ENCODE measurements around the gene ASCL5. TPM values are rescaled to one million over a fixed set of nuclear protein-coding genes. Genes with fewer than 3 reads are reported as not detected.

Gene ASCL5
- total and polyA plus RNA-seq, 4 donors, result 0.01 to 0.25 (median 0.14) TPM; not detected in 1

- DNase-seq, result no peak
- TF ChIP-seq CTCF (IDR thresholded peaks at IDR 0.05; ENCODE audit: control extremely low read depth, extremely low read depth), result no peak
- H3K36me3 ChIP-seq (ENCODE audit: control insufficient read depth in 4 of 4, insufficient read depth in 4 of 4, low read length in 4 of 4), result no peaks in the 10 kb centered on the region
- peaks cover 0 to 33% (median 3%) of the 10 kb centered on the region in 5 donors for H3K4me1 ChIP-seq (ENCODE audit: control insufficient read depth in 5 of 5, insufficient read depth in 5 of 5, low read length in 5 of 5)
- no peak overlapping the region for H3K9ac ChIP-seq (ENCODE audit: insufficient read depth in 1 of 2, low read length in 2 of 2)
- WGBS, 2 donors, result 91 to 92% methylated on average over 5 of the region's 5 CpGs
- H3K27me3 ChIP-seq (ENCODE audit: control insufficient read depth in 3 of 3, insufficient read depth in 3 of 3, low read length in 2 of 3), result no peaks in the 10 kb centered on the region
- no peak overlapping the region for H3K27ac ChIP-seq (ENCODE audit: low read depth in 1 of 2, low read length in 1 of 2)
- ATAC-seq (ENCODE audit: insufficient read depth, low FRiP score), result no peak
- no peaks in the 10 kb centered on the region for H3K9me3 ChIP-seq (ENCODE audit: control insufficient read depth in 4 of 4, insufficient read depth in 3 of 4, low read length in 3 of 4)
- H3K4me3 ChIP-seq, result no peak overlapping the region
These were observed 37.4 kb downstream of the ASCL5 start for GRCh38 chr1:201089596-201089995.

GRCh38 chr1:201088901-201089525, 38.0 kb downstream of the ASCL5 start:
- DNase-seq (no peak), ATAC-seq (ENCODE audit: insufficient read depth, low FRiP score) (no peak)
- Histone ChIP-seq H3K27ac (ENCODE audit: low read depth in 1 of 2, low read length in 1 of 2) (no peak overlapping the region), H3K27me3 (ENCODE audit: control insufficient read depth in 3 of 3, insufficient read depth in 3 of 3, low read length in 2 of 3) (no peaks in the 10 kb centered on the region), H3K9ac (ENCODE audit: insufficient read depth in 1 of 2, low read length in 2 of 2) (no peak overlapping the region), H3K9me3 (ENCODE audit: control insufficient read depth in 4 of 4, insufficient read depth in 3 of 4, low read length in 3 of 4) (no peaks in the 10 kb centered on the region), H3K36me3 (ENCODE audit: control insufficient read depth in 4 of 4, insufficient read depth in 4 of 4, low read length in 4 of 4) (no peaks in the 10 kb centered on the region), H3K4me1 (ENCODE audit: control insufficient read depth in 5 of 5, insufficient read depth in 5 of 5, low read length in 5 of 5) (peaks cover 0 to 34% (median 3%) of the 10 kb centered on the region in 5 donors), H3K4me3 (no peak overlapping the region)
- no peak for TF ChIP-seq CTCF (IDR thresholded peaks at IDR 0.05; ENCODE audit: control extremely low read depth, extremely low read depth)
- 94 to 96% methylated on average over 19 of the region's 19 CpGs for WGBS, 2 donors

DNA sequence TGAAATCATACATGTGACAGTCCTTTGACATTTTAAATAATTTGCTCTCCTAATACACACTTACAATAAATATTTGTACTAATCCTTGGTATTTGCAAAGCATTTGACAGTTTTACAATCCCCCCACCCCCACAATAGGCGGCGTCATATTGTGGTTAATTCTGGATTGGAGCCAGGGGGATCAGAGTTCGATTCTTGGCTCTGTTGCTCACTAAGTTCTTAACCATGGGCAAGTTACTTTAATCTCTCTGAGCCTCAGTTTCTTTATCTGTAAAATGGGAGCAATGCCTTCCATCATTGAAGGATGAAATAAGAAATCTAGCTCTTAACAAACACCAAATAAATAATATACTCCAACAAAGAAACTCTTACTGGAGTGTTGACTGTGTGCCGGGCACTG, 38.6 kb downstream of the ASCL5 start:
- no peak for ATAC-seq (ENCODE audit: insufficient read depth, low FRiP score)
- H3K4me3 ChIP-seq, result no peak overlapping the region
- 58 to 63% methylated on average over 4 of the region's 4 CpGs for WGBS, 2 donors
- H3K4me1 ChIP-seq (ENCODE audit: control insufficient read depth in 5 of 5, insufficient read depth in 5 of 5, low read length in 5 of 5), result peaks cover 0 to 41% (median 3%) of the 10 kb centered on the region in 5 donors
- TF ChIP-seq CTCF (IDR thresholded peaks at IDR 0.05; ENCODE audit: control extremely low read depth, extremely low read depth), result no peak
- no peak overlapping the region for H3K9ac ChIP-seq (ENCODE audit: insufficient read depth in 1 of 2, low read length in 2 of 2)
- H3K27me3 ChIP-seq (ENCODE audit: control insufficient read depth in 3 of 3, insufficient read depth in 3 of 3, low read length in 2 of 3), result no peaks in the 10 kb centered on the region
- DNase-seq, result no peak
- no peaks in the 10 kb centered on the region for H3K9me3 ChIP-seq (ENCODE audit: control insufficient read depth in 4 of 4, insufficient read depth in 3 of 4, low read length in 3 of 4)
- H3K27ac ChIP-seq (ENCODE audit: low read depth in 1 of 2, low read length in 1 of 2), result no peak overlapping the region
- no peaks in the 10 kb centered on the region for H3K36me3 ChIP-seq (ENCODE audit: control insufficient read depth in 4 of 4, insufficient read depth in 4 of 4, low read length in 4 of 4)

Data from lung (tissue), 12 donors.